GM21367 (cell line): ENCODE measurements around the gene PLXNA2.

Source experiments
- ATAC-seq: cut with Tn5 transposase; IDR thresholded peaks from one replicate; pipeline ENCODE4 v1.9.1; 2021; ENCODE audit not compliant: unreplicated experiment

The PLXNA2 gene

GRCh38 chr1:208078752-208079151 is 165.4 kb downstream of the PLXNA2 start:
- ATAC-seq = no peak

DNA sequence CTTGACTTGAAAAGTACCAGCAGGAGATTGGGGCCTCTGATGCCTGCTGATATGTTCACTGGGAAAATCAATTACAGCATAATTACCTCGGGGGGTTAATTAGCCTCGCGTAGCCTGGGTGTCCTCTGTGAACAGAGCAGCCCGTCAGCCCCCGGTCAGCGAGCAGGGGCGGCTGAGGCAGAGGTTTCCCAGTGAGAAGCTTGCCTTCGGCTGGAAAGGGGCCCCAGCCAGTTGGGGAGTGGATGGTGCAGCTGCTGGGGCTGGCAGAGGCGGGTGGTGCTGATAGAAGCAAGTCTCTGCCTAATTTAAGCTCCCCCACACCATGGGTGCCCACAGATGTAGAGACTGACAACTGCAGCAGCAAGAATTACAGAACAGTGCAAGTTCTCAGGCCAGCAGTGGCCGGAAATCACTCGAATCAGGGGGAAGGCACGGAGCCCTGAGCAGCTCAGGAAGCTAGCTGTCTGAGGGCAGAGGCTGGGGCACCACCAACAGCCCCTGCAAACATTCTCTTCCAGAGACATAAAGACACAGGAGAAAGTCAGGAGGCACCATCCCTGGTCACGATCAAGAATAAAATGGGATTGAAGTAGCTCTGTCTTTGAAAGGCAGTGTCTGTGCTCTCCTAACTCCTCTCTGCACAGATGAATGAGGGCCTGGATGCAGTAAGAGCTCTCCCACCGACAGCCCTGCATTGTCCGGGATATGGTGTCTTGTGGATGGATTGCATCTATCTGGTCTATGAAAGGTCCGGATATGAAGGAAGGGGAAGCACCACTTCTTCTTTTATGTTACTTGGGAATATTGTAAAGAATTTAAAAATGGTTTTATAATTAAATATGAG is 166.7 kb downstream of the PLXNA2 start:
- no peak for ATAC-seq

DNA sequence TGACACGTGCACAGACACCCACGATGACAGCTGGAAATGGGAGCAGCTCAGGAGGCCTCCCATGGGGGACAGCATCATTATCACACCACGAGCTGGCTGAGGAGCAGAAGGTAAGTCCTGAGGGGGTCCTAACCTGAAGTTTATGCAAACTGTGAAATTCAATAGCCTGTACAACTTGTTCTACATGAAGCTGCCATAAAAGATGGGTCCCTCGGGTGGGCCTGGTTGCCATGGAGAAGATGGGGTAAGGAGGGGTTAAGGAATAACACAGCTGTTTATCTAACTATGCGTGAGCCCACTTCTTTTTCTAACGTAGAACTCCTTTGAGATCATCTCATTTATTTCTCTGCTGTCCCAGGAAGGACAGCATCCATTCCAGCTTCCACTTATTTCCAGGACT is 169.8 kb downstream of the PLXNA2 start:
- ATAC-seq = no peak

DNA sequence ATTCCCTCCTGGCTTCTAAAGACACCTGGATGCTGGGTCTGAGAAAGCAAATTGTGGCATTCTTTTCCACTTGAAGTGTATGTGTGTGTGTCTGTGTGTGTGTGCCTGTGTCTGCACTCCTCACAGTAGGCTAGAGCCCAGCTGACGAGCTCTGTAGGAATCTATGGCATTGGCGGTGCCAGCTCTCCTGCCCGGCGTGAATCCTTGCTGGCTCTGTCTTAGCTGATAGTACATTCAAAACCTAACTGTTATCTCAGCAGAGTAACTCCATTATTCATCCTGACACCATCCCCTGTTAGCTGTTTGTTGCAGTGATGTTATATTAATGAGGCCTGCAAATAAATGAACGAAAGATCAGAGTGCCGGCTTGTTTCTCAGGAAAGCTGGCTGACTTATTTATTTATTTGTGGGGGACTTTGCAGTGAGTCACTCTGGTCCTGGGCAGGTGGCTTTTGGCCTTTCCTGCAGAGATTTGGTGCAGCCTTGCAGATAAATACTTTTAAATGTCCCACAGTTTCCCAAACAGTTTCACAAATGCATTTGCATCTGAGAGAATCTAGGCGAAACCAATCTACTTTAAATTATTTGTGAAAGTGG is 172.7 kb downstream of the PLXNA2 start:
- ATAC-seq = no peak

- ATAC-seq = no peak
These were observed 174.3 kb downstream of the PLXNA2 start for GRCh38 chr1:208069908-208070307.

DNA sequence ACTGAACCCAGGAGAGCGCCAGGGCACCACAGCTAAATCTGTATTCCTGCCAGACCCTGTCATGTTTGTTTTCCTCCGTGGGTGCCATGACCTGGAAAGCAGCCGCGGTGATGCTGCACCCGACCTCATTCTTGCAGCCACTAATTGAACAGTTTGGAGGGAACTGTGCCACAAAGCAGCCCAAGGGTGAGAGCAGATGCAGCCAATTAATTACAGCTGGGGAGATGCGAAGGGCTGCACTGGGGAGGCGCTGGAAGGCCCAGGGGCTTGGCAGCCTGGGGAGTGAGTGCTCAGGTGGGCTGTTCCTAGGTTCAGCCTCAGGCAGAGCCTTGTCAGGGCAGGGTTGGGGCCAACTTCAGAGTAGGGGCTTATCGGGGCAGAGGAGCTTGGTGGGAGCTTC is 174.9 kb downstream of the PLXNA2 start:
- no peak for ATAC-seq

GRCh38 chr1:208068908-208069307 is 175.3 kb downstream of the PLXNA2 start:
- ATAC-seq = no peak

- ATAC-seq = no peak
These were observed 175.8 kb downstream of the PLXNA2 start for GRCh38 chr1:208068407-208068806.

DNA sequence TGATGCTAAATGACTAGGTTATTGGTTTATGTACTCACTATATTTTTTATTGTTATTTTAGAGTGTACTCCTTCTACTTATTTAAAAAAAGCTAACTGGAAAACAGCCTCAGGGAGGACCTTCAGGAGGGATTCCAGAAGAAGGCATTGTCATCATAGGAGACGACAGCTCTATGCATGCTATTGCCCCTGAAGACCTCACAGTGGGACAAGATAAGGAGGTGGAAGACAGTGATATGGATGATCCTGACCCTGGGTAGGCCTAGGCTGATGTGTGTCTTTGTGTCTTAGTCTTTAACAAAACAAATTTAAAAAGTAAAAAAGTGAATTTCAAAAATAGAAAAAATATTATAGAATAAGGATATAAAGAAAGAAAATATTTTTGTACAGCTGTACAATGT is 177.6 kb downstream of the PLXNA2 start:
- no peak for ATAC-seq

DNA sequence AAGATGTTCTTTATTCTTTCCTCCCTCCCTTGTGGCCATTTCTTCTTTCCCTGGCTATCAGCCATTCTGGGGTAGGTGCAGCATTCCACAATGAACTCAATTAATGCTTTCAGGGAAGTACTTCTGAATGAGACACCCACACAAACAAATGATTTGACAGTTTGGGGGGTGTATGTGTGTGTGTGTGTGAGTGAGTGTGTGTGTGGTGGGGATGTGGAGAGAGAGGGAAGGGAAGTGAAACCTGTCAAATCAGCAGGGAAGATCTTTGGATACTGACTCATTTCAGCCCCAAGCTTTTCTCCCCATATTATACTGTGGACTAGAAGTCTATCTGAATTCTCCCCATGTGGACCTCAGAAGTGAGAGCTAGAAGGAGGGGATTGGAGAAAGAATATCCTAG is 178.3 kb downstream of the PLXNA2 start:
- no peak for ATAC-seq

DNA sequence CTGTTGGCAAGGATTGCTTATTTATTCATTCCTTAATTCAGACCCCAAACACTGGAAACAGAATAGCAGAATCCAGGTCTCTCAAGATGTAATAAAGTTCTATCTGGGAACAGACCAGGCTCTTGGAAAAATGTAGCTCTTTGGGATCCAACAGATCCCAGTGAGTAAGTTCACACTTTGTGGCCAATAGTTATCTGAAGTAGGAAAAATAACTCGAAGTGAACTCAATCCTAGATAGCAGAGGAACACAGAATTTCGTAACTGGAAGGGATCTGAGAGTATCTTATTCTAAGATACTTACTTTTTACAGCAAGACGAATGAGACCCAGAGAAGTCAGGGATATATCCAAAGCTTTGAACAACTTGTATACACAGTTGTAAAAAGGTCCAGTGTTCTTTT is 182.6 kb downstream of the PLXNA2 start:
- no peak for ATAC-seq

DNA sequence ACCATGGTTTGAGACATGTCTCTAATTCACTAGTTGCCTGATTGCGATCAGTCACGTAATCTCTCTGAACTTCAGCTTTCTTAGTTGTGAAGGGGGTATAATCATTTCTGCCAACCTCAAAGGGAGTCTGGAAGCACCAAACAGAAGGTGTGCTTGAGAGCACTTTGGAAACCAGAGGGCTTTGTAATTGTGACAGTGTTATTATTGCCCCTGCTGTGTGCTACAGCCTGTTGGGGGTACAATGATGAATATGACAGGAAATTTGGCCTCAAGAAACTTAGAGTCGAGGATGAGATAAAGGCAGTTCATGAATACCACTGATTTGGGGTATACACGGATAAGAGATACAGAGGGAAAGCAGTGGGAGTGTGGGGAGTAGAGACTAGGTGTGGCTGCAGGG is 183.1 kb downstream of the PLXNA2 start:
- no peak for ATAC-seq

DNA sequence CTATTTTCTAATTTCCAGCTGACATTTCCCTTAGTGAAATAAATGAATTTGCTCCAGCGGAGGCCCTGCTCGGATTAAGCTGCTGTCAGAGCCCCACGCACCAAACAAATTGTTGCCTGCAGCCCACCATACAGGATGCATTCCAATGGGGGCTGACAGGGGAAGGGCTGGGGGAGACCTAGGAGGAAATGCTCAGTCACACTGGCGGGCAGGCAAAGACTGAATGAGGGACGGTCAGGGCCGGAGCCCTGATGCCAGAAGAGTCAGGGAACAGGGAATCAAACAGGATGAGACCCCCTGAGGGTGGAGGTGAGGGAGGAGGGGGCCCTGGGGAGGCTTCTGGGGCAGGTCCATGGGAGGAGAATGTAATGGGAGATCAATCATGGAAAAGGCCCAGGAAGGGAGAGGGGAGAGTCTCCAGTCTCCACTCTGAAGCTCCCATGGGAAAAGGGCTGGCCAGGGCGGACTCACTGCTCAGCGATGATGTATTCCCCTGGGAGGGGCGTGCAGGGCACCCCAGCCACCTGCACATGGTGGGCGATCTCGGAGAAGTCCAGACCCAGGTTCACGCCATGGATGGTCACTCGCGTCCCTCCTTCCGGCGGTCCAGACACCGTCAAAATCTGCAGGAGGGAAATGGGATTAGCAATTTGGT is 183.8 kb downstream of the PLXNA2 start:
- no peak for ATAC-seq

DNA sequence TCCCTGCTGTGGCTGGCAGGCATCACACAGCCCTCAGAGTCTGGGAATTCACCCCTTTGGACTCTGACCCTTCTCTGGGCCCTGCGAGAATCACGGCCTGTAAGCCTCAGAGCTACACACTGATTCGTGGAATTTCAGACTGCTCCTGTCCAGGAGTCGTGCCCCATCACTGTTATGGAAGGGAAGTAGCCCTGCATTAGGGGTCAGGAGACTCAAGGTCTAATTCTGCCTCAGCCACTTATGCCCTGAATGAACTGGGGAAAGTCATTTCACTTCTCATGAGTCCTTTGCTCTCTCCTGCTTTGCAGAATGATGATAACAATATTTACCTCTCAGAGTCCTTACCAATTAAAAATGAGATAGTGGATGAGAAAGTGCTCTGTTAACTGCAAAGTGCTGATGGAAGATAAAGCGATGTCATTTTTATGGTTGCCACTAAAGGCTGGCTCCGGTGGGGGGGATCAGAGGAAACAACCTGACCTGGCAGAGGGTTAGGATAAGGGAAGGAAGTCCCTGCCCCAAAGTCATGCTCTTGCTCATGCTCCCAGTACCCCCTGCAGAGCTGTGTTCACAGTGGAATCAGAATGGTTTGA is 184.7 kb downstream of the PLXNA2 start:
- ATAC-seq = no peak

DNA sequence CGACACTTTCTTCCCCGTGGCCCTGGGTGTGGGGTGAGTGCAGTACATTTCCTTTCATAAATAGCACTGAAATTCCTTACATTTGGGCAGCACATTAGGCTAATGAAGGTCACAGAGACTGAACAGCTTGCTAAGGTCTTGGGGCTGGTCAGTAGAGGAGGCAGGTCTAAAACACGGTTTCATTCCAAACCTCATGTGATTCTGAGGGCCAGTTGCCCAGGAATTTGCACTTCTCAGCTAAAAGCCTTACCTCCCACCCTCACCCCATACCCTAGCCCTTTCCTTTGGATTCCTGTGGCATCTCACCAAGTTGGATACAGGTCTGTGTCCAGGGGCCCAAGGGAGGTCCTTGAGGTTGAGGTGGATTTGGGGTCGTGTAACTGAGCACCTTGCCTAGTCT is 185.4 kb downstream of the PLXNA2 start:
- ATAC-seq = no peak

- ATAC-seq = no peak
These were observed 185.9 kb downstream of the PLXNA2 start for GRCh38 chr1:208058267-208058666.

DNA sequence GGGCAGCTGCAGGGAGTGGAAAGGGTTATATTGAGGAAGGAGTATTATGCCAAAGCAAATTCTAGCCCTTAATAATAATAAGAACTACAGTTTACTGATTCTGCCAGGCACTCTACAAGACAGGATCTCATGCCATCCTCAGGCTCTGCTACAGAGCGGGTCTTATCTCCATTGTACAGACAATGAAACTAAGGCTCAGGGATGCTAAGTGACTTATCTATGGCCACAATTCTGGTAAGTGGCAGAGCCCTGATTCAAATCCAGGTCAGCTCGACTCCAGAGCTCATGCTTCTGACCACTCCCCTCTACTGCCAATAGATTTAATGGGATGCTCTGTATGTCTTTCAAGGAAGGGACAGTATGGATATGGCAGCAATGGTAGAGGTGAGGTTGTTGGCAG is 187.1 kb downstream of the PLXNA2 start:
- no peak for ATAC-seq

DNA sequence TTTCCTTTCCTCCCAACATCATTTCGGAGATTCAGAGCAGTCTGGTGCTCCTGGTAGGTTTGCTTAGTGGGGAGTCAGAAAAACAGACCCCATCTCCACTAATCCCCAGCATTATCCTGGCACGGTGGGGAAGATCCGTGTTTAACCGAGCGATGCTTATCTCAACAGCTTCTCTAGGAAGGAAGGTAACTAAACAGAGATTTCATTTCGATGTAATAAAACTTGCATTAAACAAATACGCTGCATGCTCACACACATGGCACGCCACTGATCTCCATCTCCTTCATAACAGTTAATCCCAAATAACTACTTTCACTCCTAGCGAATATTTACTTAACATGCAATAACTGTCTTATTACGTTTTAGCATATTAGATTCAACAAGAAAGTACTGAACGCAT is 188.6 kb downstream of the PLXNA2 start:
- no peak for ATAC-seq

- ATAC-seq = no peak
These were observed 189.2 kb downstream of the PLXNA2 start for GRCh38 chr1:208054911-208055379.

GRCh38 chr1:208054485-208054884 is 189.7 kb downstream of the PLXNA2 start:
- no peak for ATAC-seq

GRCh38 chr1:208053661-208054060 is 190.5 kb downstream of the PLXNA2 start:
- ATAC-seq = no peak

DNA sequence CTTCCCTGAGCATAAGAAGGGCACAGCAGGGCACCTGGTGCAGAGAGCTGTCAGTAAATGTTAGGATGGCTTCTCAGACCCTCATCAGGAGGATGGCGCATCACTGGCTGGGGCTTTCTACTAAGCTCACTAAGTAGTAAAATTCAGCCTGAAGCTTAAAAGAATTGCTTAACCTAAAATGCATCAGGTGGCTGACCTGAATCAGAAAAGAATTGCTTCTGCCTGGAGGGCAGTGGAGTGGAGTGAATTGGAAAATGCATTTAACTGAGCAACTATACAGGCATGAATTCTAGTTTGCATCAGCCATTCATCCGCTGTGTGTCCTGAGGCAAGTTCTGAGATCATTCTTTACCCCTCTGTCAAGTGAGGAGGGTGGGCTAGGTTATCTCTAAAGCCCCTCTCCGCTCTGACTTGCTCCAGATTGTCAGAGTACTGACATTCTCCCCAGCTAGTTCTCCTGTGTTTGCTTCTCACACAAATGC is 191.2 kb downstream of the PLXNA2 start:
- no peak for ATAC-seq
